H1 (cell line): ENCODE measurements around the gene RNF157. TPM values are rescaled to one million over a fixed set of nuclear protein-coding genes. Genes with fewer than 3 reads are reported as not detected.
"Not testable (repeated sequence)": the region's sequence is repeated elsewhere in the genome, so short reads cannot be mapped to it uniquely, and the experiment has no call there.

Experiments used
- CTCF ChIA-PET: fragments of 300-600 bp; sonication (Branson Sonifier 250); formaldehyde crosslinking; loops from one replicate; lab custom pipeline; 2021; ENCODE audit not compliant: partially characterized antibody; lab: Charles Lee
- POLR2A ChIA-PET: fragments of 300-600 bp; sonication (Branson Sonifier 250); formaldehyde crosslinking; loops from one replicate; lab custom pipeline; 2021; ENCODE audit warnings: inconsistent platforms; ENCODE audit not compliant: partially characterized antibody; lab: Charles Lee
- DNase-seq, 2 experiments: peaks; one replicate each; pipeline versions ENCODE4 v3.0.0 to v3.0.0-alpha.2; 2010 to 2022; ENCODE audit warnings: low spot score in 2 of 2, low read depth in 1 of 2, mixed read lengths in 1 of 2
- FAIRE-seq: peaks from 2 replicates; lab custom pipeline; 2011; peaks lifted over from hg19 to GRCh38; lab: Jason Lieb, UNC
- H2AFZ ChIP-seq: 2 replicates; pipeline ENCODE4 v1.8.1; 2012; ENCODE audit warnings: low read length, inconsistent platforms
- H2AK5ac ChIP-seq: 2 replicates; pipeline ENCODE4 v1.6.1; 2013; ENCODE audit warnings: low read depth, low read length
- H2BK120ac ChIP-seq: replicated peaks from 2 replicates; pipeline ENCODE3; 2013; ENCODE audit warnings: low read depth, low read length, inconsistent platforms
- H2BK12ac ChIP-seq: 2 replicates; pipeline ENCODE4 v1.6.1; 2013; ENCODE audit warnings: low read depth, low read length
- H2BK15ac ChIP-seq: 2 replicates; pipeline ENCODE4 v1.6.1; 2013; ENCODE audit warnings: low read length
- H2BK20ac ChIP-seq: 2 replicates; pipeline ENCODE4 v1.6.1; 2013; ENCODE audit warnings: low read length
- H2BK5ac ChIP-seq: 2 replicates; pipeline ENCODE4 v1.6.1; 2013; ENCODE audit warnings: low read depth, low read length
- H3K14ac ChIP-seq: 2 replicates; pipeline ENCODE4 v1.6.1; 2013; ENCODE audit warnings: inconsistent platforms; ENCODE audit not compliant: insufficient read length
- H3K18ac ChIP-seq: 2 replicates; pipeline ENCODE4 v1.6.1; 2013; ENCODE audit warnings: low read length; ENCODE audit errors: extremely low read depth
- H3K23ac ChIP-seq: 2 replicates; pipeline ENCODE4 v1.6.1; 2013; ENCODE audit warnings: inconsistent platforms; ENCODE audit not compliant: insufficient read length
- H3K23me2 ChIP-seq: 2 replicates; pipeline ENCODE4 v1.6.1; 2013; ENCODE audit warnings: low read depth, low read length
- H3K27ac ChIP-seq: 2 replicates; pipeline ENCODE4 v1.6.1; 2011; ENCODE audit warnings: low read depth, low read length, inconsistent platforms
- H3K27me3 ChIP-seq, 4 experiments: replicated peaks in 1 of 4; 1 replicate in 1 of 4; 2 replicates in 3 of 4; pipeline versions ENCODE4 v1.6.1 to v1.8.1; 2011 to 2013; ENCODE audit warnings: low read length in 3 of 4, mild to moderate bottlenecking in 3 of 4, inconsistent platforms in 2 of 4, mixed read lengths in 2 of 4, moderate library complexity in 1 of 4; ENCODE audit not compliant: control insufficient read depth in 3 of 4, insufficient read depth in 3 of 4; ENCODE audit errors: extremely low read depth in 1 of 4
- H3K36me3 ChIP-seq, 4 experiments: 2 replicates each; pipeline versions ENCODE4 v1.6.1 to v1.8.1; 2011 to 2013; ENCODE audit warnings: mild to moderate bottlenecking in 4 of 4, low read length in 3 of 4, moderate library complexity in 2 of 4, control low read depth in 1 of 4, inconsistent platforms in 1 of 4; ENCODE audit not compliant: insufficient read depth in 4 of 4, control insufficient read depth in 2 of 4
- H3K4ac ChIP-seq: replicated peaks from 2 replicates; pipeline ENCODE3; 2013; ENCODE audit warnings: low read length, low read depth, mixed read lengths, inconsistent platforms; ENCODE audit not compliant: insufficient read length
- H3K4me1 ChIP-seq, 4 experiments: replicated peaks in 1 of 4; 1 replicate in 1 of 4; 2 replicates in 3 of 4; pipeline versions ENCODE4 v1.6.1 to v1.8.1; 2011 to 2013; ENCODE audit warnings: low read length in 3 of 4, inconsistent platforms in 2 of 4, mixed read lengths in 1 of 4; ENCODE audit not compliant: insufficient read depth in 4 of 4, control insufficient read depth in 3 of 4
- H3K4me2 ChIP-seq, 2 experiments: 2 replicates each; pipeline versions ENCODE4 v1.6.1 to v1.8.1; 2011 to 2013; ENCODE audit warnings: low read depth in 2 of 2, low read length in 2 of 2, control low read depth in 1 of 2, inconsistent platforms in 1 of 2, mild to moderate bottlenecking in 1 of 2; ENCODE audit not compliant: insufficient read depth in 1 of 2
- H3K4me3 ChIP-seq, 4 experiments: fragments of 200-600, 300-600 bp in 1 of 4; sonication (generic), shearing (Covaris generic), sonication (Bioruptor Twin) in 1 of 4; 2 replicates each; pipeline versions ENCODE4 v1.5.1 to v1.8.1; 2011 to 2016; ENCODE audit warnings: low read length in 4 of 4, low read depth in 3 of 4, control low read depth in 2 of 4, inconsistent platforms in 2 of 4, mild to moderate bottlenecking in 2 of 4, mixed read lengths in 1 of 4, moderate library complexity in 1 of 4; ENCODE audit not compliant: insufficient read depth in 2 of 4; ENCODE audit errors: extremely low read depth in 1 of 4
- H3K56ac ChIP-seq: replicated peaks from 2 replicates; pipeline ENCODE3; 2013; ENCODE audit warnings: low read depth, mild to moderate bottlenecking, mixed read lengths, low read length, inconsistent platforms; ENCODE audit not compliant: insufficient read length
- H3K79me1 ChIP-seq: 2 replicates; pipeline ENCODE4 v1.6.1; 2013; ENCODE audit warnings: low read depth, low read length, control low read depth
- H3K79me2 ChIP-seq, 2 experiments: 2 replicates each; pipeline versions ENCODE4 v1.6.1 to v1.8.1; 2012 to 2013; ENCODE audit warnings: low read length in 2 of 2, mild to moderate bottlenecking in 2 of 2, inconsistent platforms in 1 of 2; ENCODE audit not compliant: insufficient read depth in 2 of 2, control insufficient read depth in 1 of 2
- H3K9ac ChIP-seq, 4 experiments: replicated peaks in 1 of 4; 1 replicate in 1 of 4; 2 replicates in 3 of 4; pipeline versions ENCODE4 v1.6.1 to v1.8.1; 2011 to 2013; ENCODE audit warnings: low read depth in 3 of 4, low read length in 3 of 4, control low read depth in 2 of 4, mild to moderate bottlenecking in 2 of 4, moderate library complexity in 2 of 4, inconsistent platforms in 1 of 4; ENCODE audit errors: extremely low read depth in 1 of 4
- H3K9me3 ChIP-seq, 2 experiments: 2 replicates each; pipeline versions ENCODE4 v1.6.1 to v1.8.1; 2012 to 2013; ENCODE audit warnings: mild to moderate bottlenecking in 2 of 2, moderate library complexity in 2 of 2, control low read depth in 1 of 2, inconsistent platforms in 1 of 2, low read depth in 1 of 2, low read length in 1 of 2, mixed read lengths in 1 of 2; ENCODE audit not compliant: insufficient read depth in 2 of 2
- H4K20me1 ChIP-seq, 2 experiments: replicated peaks in 1 of 2; 2 replicates each; pipeline versions ENCODE3 to v1.8.1; 2011 to 2013; ENCODE audit warnings: inconsistent platforms in 2 of 2, low read length in 2 of 2, mild to moderate bottlenecking in 1 of 2; ENCODE audit not compliant: insufficient read depth in 2 of 2, control insufficient read depth in 1 of 2
- H4K5ac ChIP-seq: 2 replicates; pipeline ENCODE4 v1.6.1; 2013; ENCODE audit warnings: low read length, low read depth, mixed read lengths, inconsistent platforms; ENCODE audit not compliant: insufficient read length
- H4K8ac ChIP-seq: 2 replicates; pipeline ENCODE4 v1.8.0; 2013; ENCODE audit warnings: mild to moderate bottlenecking, moderate library complexity, low read length, inconsistent platforms; ENCODE audit not compliant: insufficient read depth; ENCODE audit errors: extremely low read depth
- H4K91ac ChIP-seq: replicated peaks from 2 replicates; pipeline ENCODE3; 2013; ENCODE audit warnings: low read length, mixed read lengths, inconsistent platforms; ENCODE audit not compliant: insufficient read length
- BACH1 ChIP-seq: IDR thresholded peaks from 2 replicates; pipeline ENCODE4 v1.6.1; 2012; ENCODE audit warnings: low read length, improper control_type of control experiment
- CBX8 ChIP-seq: fragments of 300-800, 300-1000 bp; sonication (generic); IDR thresholded peaks from 2 replicates; pipeline ENCODE4 v1.7.1; 2016; ENCODE audit warnings: low read depth, low read length, borderline replicate concordance
- CTCF ChIP-seq, 3 experiments: IDR thresholded peaks; 1 replicate in 2 of 3; 2 replicates in 1 of 3; pipeline versions ENCODE4 v1.5.1 to v1.6.1; 2011; ENCODE audit warnings: low read length in 3 of 3, mild to moderate bottlenecking in 3 of 3, inconsistent platforms in 2 of 3, low read depth in 1 of 3, moderate library complexity in 1 of 3; ENCODE audit not compliant: insufficient read depth in 1 of 3; ENCODE audit errors: control extremely low read depth in 1 of 3
- RAD21 ChIP-seq, 2 experiments: IDR thresholded peaks in 1 of 2; conservative IDR thresholded peaks in 1 of 2; 2 replicates each; pipeline ENCODE4 v1.6.1; 2011; ENCODE audit warnings: low read depth in 2 of 2, low read length in 2 of 2, improper control_type of control experiment in 1 of 2, inconsistent platforms in 1 of 2, mild to moderate bottlenecking in 1 of 2, moderate library complexity in 1 of 2
- WGBS, 2 experiments: shearing (Covaris generic) in 1 of 2; methylation state at CpG; one replicate each; pipeline versions ENCODE4 v1.1.6 to v1.1.7; 2013 to 2015; ENCODE audit warnings: low lambda C conversion rate in 2 of 2, mixed read lengths in 2 of 2, inconsistent platforms in 1 of 2, low coverage in 1 of 2, missing lambda C conversion rate in 1 of 2; ENCODE audit not compliant: insufficient replicate concordance in 2 of 2, insufficient coverage in 1 of 2, insufficient read length in 1 of 2; ENCODE audit errors: extremely low coverage in 1 of 2, missing lambda C conversion rate in 1 of 2; 5-methylcytosine and 5-hydroxymethylcytosine counted together
- polyA plus RNA-seq, 7 experiments: library from polyadenylated mRNA; depleted of rRNA in 3 of 7; stranded (reverse) in 5 of 7; unstranded in 2 of 7; fragments of >200 nt in 5 of 7; fragments of 200-250 nt in 2 of 7; gene quantifications; 1 replicate in 5 of 7; 2 replicates in 1 of 7; 4 replicates in 1 of 7; pipeline versions ENCODE4 v1.2.1 to v1.2.3, GENCODE V29; 2011 to 2013; ENCODE audit warnings: missing spikeins in 2 of 7, mixed read lengths in 2 of 7
- total RNA-seq: library from RNA; stranded (reverse); fragmentation: NEBNext Ultra II Directional; extraction: Animal tissue kit (Norgen Biotek cat#: 25700); gene quantifications from 2 replicates; pipeline ENCODE4 v1.2.1, GENCODE V29; 2021

Gene RNF157
- total and polyA plus RNA-seq, 2 of the 8 experiments (the other 6 are each of a cell fraction or from before 2014, with no cell fraction given): 13.4 to 16.7 TPM

DNA sequence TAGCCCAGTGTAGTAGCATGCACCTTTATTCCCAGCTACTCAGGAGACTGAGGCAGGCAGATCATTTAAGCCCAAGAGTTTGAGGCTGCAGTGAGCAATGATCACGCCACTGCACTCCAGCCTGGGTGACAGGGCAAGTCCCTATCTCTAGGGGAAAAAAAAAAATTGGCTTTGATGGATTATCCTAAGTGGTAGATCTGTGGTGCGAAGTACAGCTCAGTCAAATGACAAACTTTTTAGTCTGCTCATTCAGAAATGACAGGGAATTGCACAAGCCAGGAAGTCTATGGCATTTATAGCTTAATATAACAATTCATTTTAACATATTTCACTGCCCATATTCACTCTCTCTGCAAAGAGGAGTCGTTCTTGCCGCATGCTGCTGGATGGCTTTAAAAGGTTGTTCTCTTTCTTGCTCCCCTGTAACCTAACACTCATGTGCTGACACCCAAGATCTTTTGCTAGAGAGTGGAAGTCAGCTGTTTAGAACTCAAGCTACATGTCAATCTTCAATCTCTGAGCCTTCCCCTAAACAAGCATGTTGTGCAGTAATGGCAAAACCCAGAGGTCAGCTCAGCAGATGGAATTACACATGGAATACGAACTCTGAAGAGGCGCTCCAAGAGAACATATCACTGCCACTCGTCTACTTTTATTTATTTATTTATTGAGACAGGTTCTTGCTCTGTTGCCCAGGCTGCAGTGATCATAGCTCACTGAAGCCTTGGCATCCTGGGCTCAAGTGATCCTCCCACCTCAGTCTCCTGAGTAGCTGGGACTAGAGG, 32.8 kb downstream of the RNF157 start (continued):
- TF ChIP-seq BACH1 (no peak), CBX8 (no peak), CTCF (IDR thresholded peaks at IDR 0.05; ENCODE audit: control extremely low read depth in 1 of 3, insufficient read depth in 1 of 3, low read depth in 1 of 3, low read length in 3 of 3) (no peak), RAD21 (IDR thresholded peaks at IDR 0.05 in 1 of 2, conservative IDR thresholded peaks at IDR 0.05 in 1 of 2; ENCODE audit: low read depth in 2 of 2, low read length in 2 of 2) (no peak)

- CTCF ChIA-PET: interaction anchor here (0.7 to 2.0 kb wide), 6 partner anchors 9 to 75 kb away, joined by 3 to 7 read pairs (median 4); no protein-coding TSS in a partner anchor
Observed at GRCh38 chr17:76205542-76206144, 34.6 kb downstream of the RNF157 start.

More at GRCh38 chr17:76205542-76206144, 34.6 kb downstream of the RNF157 start:
- not testable (repeated sequence) for H3K27me3 ChIP-seq, H3K9me3 ChIP-seq, H4K91ac ChIP-seq, H3K36me3 ChIP-seq, H3K79me1 ChIP-seq, H3K4me1 ChIP-seq, H2BK15ac ChIP-seq, H3K23me2 ChIP-seq, H3K4me3 ChIP-seq, H4K20me1 ChIP-seq, H2BK5ac ChIP-seq, H3K9ac ChIP-seq, DNase-seq, H3K56ac ChIP-seq, H3K18ac ChIP-seq, H3K27ac ChIP-seq, H4K5ac ChIP-seq, H2BK12ac ChIP-seq, FAIRE-seq, H3K4ac ChIP-seq, H2AK5ac ChIP-seq, H3K79me2 ChIP-seq, H3K23ac ChIP-seq, H3K4me2 ChIP-seq, H2BK120ac ChIP-seq, H2BK20ac ChIP-seq, H2AFZ ChIP-seq, H3K14ac ChIP-seq, H4K8ac ChIP-seq
- 88% methylated on average over 9 of the region's 9 CpGs; no CpG with 5 or more reads in 1 of the 2 experiments for WGBS, 2 experiments
- POLR2A ChIA-PET: interaction anchor here (0.7 to 1.4 kb wide), 2 partner anchors 9 to 10 kb away, joined by 3 to 5 read pairs; no protein-coding TSS in a partner anchor
